Activated T-helper 1 cell treated with anti-CD3 and anti-CD28 coated beads, Interleukin-2, amount 50 U/mL, for 16 hours (primary cell): ENCODE results near the gene STAMBPL1.

Source experiments
- DNase-seq, 2 donors: peaks; one replicate each; pipeline ENCODE4 v3.0.0-alpha.2; 2020; ENCODE audit warnings: low read depth in 1 of 2, low spot score in 1 of 2

STAMBPL1 gene

GRCh38 chr10:88949051-88949450 is 69.0 kb downstream of the STAMBPL1 start:
- DNase-seq = no peak

GRCh38 chr10:88949912-88950837 is 70.1 kb downstream of the STAMBPL1 start:
- no peak for DNase-seq

GRCh38 chr10:88952647-88953111 is 72.6 kb downstream of the STAMBPL1 start, which contains the start of gene ACTA2:
Gene ACTA2, minus strand, starts transcription at chr10:88952773. Its CDS starts 3,843 bp downstream, at chr10:88948930.
- no peak for DNase-seq

- no peak for DNase-seq
Measured at GRCh38 chr10:88953662-88954061, 73.6 kb downstream of the STAMBPL1 start.

GRCh38 chr10:88954458-88955083 is 74.5 kb downstream of the STAMBPL1 start:
- DNase-seq = no peak

- no peak for DNase-seq
Measured at GRCh38 chr10:88957381-88957780, 77.3 kb downstream of the STAMBPL1 start.

- DNase-seq = no peak
Measured at GRCh38 chr10:88958721-88959120, 78.7 kb downstream of the STAMBPL1 start.

GRCh38 chr10:88960802-88961201 is 80.8 kb downstream of the STAMBPL1 start:
- DNase-seq = no peak

GRCh38 chr10:88961266-88961665 is 81.2 kb downstream of the STAMBPL1 start:
- no peak for DNase-seq

- no peak for DNase-seq
Measured at GRCh38 chr10:88962336-88962735, 82.3 kb downstream of the STAMBPL1 start.

- no peak for DNase-seq
Measured at GRCh38 chr10:88963318-88963717, 83.3 kb downstream of the STAMBPL1 start.

- DNase-seq = no peak
Measured at GRCh38 chr10:88964360-88964759, 84.3 kb downstream of the STAMBPL1 start.

- no peak for DNase-seq
Measured at GRCh38 chr10:88964869-88965415, 84.9 kb downstream of the STAMBPL1 start.

- DNase-seq = no peak
Measured at GRCh38 chr10:88966797-88967196, 86.8 kb downstream of the STAMBPL1 start.

GRCh38 chr10:88968391-88968790 is 88.3 kb downstream of the STAMBPL1 start:
- no peak for DNase-seq

- no peak for DNase-seq
Measured at GRCh38 chr10:88971221-88972061, 91.4 kb downstream of the STAMBPL1 start.
